Measurements from ENCODE around the gene HSPA12A. TPM values are rescaled to one million over a fixed set of nuclear protein-coding genes. Genes with fewer than 3 reads are reported as not detected.
A peak's percentile ranks its signal among the peaks of the same experiment; 100 is the strongest.

The HSPA12A gene, protein sequence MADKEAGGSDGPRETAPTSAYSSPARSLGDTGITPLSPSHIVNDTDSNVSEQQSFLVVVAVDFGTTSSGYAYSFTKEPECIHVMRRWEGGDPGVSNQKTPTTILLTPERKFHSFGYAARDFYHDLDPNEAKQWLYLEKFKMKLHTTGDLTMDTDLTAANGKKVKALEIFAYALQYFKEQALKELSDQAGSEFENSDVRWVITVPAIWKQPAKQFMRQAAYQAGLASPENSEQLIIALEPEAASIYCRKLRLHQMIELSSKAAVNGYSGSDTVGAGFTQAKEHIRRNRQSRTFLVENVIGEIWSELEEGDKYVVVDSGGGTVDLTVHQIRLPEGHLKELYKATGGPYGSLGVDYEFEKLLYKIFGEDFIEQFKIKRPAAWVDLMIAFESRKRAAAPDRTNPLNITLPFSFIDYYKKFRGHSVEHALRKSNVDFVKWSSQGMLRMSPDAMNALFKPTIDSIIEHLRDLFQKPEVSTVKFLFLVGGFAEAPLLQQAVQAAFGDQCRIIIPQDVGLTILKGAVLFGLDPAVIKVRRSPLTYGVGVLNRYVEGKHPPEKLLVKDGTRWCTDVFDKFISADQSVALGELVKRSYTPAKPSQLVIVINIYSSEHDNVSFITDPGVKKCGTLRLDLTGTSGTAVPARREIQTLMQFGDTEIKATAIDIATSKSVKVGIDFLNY
- 20.0 and 20.5 TPM in 2 replicates for polyA plus RNA-seq (2011; rRNA removed)
- polyA minus RNA-seq (2011; rRNA and poly(A)+ RNA removed): 27.4 and 30.3 TPM in 2 replicates

DNA sequence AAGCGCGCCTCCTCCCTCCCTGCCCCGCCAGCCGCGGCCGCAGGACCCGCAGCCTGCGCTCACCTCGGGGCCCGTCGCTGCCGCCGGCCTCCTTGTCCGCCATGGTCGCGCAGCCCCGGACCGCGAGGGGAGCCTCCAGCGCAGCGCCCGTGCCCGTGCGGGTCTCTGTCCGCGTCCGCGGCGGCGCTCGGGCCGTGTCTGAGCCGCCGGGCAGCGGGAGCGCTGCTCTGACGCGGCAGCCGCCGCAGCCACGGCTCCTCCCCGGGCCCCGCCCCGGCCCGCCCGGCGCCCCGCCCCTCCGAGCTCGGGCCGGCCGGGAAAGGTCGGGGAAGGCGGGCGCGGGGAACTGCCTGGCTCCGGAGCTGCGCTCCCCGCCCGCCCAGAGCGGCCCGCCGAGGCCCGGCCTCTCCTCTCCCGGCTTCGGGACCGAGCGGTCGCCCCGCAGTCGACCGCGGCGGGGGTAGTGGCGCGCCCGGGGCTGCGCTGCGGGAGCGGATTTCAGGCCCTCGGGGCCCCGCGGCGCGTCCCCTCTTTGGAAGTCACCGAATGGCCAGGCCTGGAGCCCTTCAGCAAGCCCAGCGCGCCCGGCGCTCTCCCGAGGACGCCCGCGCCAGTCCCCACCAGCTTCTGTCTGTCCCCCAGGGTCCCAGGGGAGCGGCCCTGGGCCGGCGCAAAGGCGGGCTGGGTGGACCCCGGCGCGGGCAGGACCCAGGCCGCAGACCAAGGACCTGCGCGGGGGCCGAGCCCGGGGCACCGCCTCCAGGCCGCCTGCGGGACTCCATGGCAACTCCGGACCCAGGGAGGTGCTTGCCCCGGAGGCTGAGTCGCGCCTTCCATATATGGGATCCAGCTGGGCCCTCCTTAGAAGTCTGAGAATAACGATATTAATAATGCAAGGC, at the start of gene HSPA12A:
HSPA12A (minus strand) TSS at position 200 of the 899 bp plus-strand sequence; CDS start at position 103, 97 bp downstream.
- TF ChIP-seq, protein P1, sequence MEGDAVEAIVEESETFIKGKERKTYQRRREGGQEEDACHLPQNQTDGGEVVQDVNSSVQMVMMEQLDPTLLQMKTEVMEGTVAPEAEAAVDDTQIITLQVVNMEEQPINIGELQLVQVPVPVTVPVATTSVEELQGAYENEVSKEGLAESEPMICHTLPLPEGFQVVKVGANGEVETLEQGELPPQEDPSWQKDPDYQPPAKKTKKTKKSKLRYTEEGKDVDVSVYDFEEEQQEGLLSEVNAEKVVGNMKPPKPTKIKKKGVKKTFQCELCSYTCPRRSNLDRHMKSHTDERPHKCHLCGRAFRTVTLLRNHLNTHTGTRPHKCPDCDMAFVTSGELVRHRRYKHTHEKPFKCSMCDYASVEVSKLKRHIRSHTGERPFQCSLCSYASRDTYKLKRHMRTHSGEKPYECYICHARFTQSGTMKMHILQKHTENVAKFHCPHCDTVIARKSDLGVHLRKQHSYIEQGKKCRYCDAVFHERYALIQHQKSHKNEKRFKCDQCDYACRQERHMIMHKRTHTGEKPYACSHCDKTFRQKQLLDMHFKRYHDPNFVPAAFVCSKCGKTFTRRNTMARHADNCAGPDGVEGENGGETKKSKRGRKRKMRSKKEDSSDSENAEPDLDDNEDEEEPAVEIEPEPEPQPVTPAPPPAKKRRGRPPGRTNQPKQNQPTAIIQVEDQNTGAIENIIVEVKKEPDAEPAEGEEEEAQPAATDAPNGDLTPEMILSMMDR (IDR thresholded peaks at IDR 0.05; ENCODE audit: low read depth, low read length): no peak
- no peaks in the 10 kb centered on the region for H3K27me3 ChIP-seq (ENCODE audit: control insufficient read depth, insufficient read depth, low read length)
- ChIA-PET CTCF (interaction anchor here (0.6 to 2.2 kb wide), 5 partner anchors 45 to 60 kb away, joined by 3 to 17 read pairs (median 3); no protein-coding TSS in a partner anchor), POLR2A (interaction anchor here (0.6 to 1.5 kb wide), 4 partner anchors 28 to 54 kb away, joined by 3 to 9 read pairs (median 4); no protein-coding TSS in a partner anchor)
- peak; percentile 59 for DNase-seq (ENCODE audit: low read depth, low spot score)
- H3K27ac ChIP-seq (ENCODE audit: low read depth, low read length): peak within 1 kb of the TSS; percentile 65
- H3K4me3 ChIP-seq (ENCODE audit: low read depth, low read length): peak within 1 kb of the TSS; percentile 79
- H3K9me3 ChIP-seq (ENCODE audit: control insufficient read depth, insufficient read depth, low read length): no peaks in the 10 kb centered on the region

DNA sequence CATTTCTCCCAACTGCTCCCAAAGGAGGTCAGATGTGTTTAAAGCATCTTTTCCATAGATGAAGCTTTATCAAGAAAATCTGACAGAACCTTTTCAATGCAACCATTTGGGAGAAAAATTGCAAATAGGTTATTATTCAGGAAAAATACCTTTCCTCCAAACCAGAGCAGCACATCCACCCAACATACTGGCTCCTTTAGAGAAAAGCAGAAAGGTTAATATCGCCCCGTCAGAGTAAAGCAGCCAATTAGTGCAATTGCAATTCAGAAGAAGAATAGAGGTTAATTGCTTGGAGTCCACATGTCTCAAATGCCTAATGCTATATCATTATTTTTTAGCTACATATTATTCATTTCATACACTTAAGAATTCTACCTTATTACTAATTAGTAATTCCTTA, 48.9 kb upstream of the HSPA12A start:
- ChIA-PET CTCF (interaction anchor here (0.6 to 8.5 kb wide), 8 partner anchors 11 to 1848 kb away, joined by 3 to 426 read pairs (median 5); no protein-coding TSS in a partner anchor), POLR2A (no interaction called here)
- TF ChIP-seq, protein P1 (IDR thresholded peaks at IDR 0.05; ENCODE audit: low read depth, low read length): no peak
- peaks cover 4% of the 10 kb centered on the region for H3K27me3 ChIP-seq (ENCODE audit: control insufficient read depth, insufficient read depth, low read length)
- no peaks in the 10 kb centered on the region for H3K9me3 ChIP-seq (ENCODE audit: control insufficient read depth, insufficient read depth, low read length)
- no peak overlapping the region for H3K4me3 ChIP-seq (ENCODE audit: low read depth, low read length)
- no peak for DNase-seq (ENCODE audit: low read depth, low spot score)
- H3K27ac ChIP-seq (ENCODE audit: low read depth, low read length): no peak overlapping the region

DNA sequence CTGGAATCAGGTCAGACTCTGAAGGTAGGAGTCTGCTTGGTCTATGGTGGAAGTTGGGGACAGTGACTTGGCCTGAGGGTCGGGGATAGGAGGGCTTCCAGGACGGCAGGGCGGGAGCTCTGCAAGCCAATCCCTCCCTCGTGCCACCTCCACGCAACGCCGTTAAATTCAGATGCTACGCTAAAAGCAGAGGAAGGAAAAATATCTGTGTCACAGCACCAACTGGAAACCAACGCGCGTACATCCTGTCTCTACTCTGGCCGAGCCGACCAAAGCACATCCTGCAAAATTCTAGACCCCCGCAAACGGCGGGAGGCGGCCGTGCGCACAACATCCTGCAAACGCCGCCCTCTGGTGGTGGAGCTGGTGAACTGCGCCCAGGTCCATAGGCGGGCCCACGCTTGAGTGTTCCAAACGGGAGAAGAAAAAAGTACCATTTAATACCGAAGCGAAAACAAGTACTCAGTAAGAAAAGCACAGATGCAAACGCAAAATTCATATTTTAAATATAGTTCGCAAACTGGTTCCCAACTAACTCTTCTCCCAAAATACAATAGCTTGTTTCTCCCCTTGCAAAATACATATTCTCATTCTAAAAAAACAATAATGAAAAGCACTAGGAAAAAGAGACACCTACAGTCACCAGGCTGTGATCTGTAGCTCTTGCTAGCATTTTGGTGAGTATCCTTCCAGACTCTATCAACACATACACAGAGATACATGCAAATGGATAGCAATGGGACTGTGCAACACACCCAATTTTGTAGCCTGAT, 45.7 kb upstream of the HSPA12A start:
- CTCF ChIA-PET: interaction anchor here (0.6 to 8.5 kb wide), 82 partner anchors 8 to 1898 kb away, joined by 3 to 426 read pairs (median 3); partner anchors contain the start of genes HSPA12A and SHTN1
- TF ChIP-seq, protein P1 (IDR thresholded peaks at IDR 0.05; ENCODE audit: low read depth, low read length): peak; percentile 99
- peak; percentile 27 for DNase-seq (ENCODE audit: low read depth, low spot score)
- POLR2A ChIA-PET: interaction anchor here (1.1 kb wide), 1 partner anchor 106 kb away, joined by 3 read pairs; no protein-coding TSS in a partner anchor
- peak overlapping the region; percentile 48 for H3K4me3 ChIP-seq (ENCODE audit: low read depth, low read length)
- H3K9me3 ChIP-seq (ENCODE audit: control insufficient read depth, insufficient read depth, low read length): no peaks in the 10 kb centered on the region; the same call in 1 of the 2 replicates
- H3K27me3 ChIP-seq (ENCODE audit: control insufficient read depth, insufficient read depth, low read length): peaks cover 3% of the 10 kb centered on the region
- no peak overlapping the region for H3K27ac ChIP-seq (ENCODE audit: low read depth, low read length)

DNA sequence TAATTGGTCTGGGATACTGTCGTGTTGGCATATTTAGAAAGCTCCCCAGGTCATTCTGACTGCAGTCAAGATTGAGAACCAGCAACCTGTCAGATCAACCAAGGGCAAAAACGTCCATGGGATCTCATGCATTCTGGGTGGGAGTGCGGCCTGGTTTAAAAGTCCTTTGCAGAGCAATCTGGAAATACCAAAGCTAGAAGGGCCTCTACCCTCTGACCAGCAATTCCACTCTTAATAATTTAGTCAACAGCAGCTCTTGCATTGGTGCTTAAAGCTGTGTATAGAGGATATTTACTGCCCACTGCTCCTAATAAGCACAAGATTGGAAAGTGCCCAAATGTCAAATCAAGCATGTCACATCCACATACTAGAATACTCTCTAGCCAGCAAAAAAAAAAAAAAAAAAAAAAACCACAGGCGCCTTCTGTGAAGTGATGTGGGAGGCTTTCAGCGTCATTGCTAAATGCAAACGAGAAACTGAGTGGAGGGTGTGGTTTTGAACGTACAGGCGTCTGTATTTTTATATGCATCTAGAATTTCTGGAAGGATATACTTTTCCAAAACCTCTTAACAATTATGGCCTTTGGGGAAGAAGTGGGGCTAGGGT, 44.8 kb upstream of the HSPA12A start:
- peaks cover 3% of the 10 kb centered on the region for H3K27me3 ChIP-seq (ENCODE audit: control insufficient read depth, insufficient read depth, low read length)
- H3K27ac ChIP-seq (ENCODE audit: low read depth, low read length): no peak overlapping the region
- ChIA-PET CTCF (interaction anchor here (0.5 to 8.5 kb wide), 36 partner anchors 8 to 541 kb away, joined by 3 to 426 read pairs (median 5); partner anchors contain the start of gene HSPA12A), POLR2A (interaction anchor here (1.1 kb wide), 1 partner anchor 105 kb away, joined by 3 read pairs; no protein-coding TSS in a partner anchor)
- TF ChIP-seq, protein P1 (IDR thresholded peaks at IDR 0.05; ENCODE audit: low read depth, low read length): no peak
- no peaks in the 10 kb centered on the region; the same call in 1 of the 2 replicates for H3K9me3 ChIP-seq (ENCODE audit: control insufficient read depth, insufficient read depth, low read length)
- no peak overlapping the region for H3K4me3 ChIP-seq (ENCODE audit: low read depth, low read length)
- DNase-seq (ENCODE audit: low read depth, low spot score): no peak
